ENCODE data around the gene PSD2.

- TF ChIP-seq CTCF (IDR thresholded peaks at IDR 0.05) (no peak), EZH2 (IDR thresholded peaks at IDR 0.05; ENCODE audit: borderline replicate concordance, insufficient read depth, low read depth, low read length, poor library complexity, severe bottlenecking) (no peak)
These were observed 53.0 kb downstream of the PSD2 start for GRCh38 chr5:139848508-139849100.
